ENCODE data around the gene DOCK2. TPM values are rescaled to one million over a fixed set of nuclear protein-coding genes. Genes with fewer than 3 reads are reported as not detected.

DOCK2 gene
- total and polyA plus RNA-seq, 2 of the 8 experiments (the other 6 are each of a cell fraction or from before 2014, with no cell fraction given): 3.9 to 5.7 TPM

DNA sequence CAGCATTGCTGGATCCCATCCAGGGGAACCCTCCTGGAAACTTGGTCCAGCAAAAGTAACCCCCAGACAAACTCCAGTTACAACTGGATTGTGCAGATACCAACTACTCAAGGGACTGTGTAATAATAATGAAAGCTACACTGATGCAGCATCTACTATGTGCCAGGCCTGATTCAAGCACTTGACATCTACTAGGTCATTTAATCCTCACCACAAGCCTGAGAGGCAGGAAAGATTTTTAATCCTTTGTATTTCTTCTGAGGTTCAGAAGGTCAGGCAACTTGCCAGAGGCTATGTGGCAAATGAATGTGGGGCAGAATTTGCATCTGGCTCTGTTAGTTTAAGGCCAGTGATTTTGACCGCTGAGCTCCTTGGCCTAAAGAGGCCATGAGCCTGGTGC, 439.1 kb downstream of the DOCK2 start (continued):
- TF ChIP-seq TAF1 (IDR thresholded peaks at IDR 0.05; ENCODE audit: low read depth, low read length): no peak
- TF ChIP-seq BCL11A (IDR thresholded peaks at IDR 0.05; ENCODE audit: low read depth in 2 of 2, low read length in 2 of 2): no peak
- TF ChIP-seq TBP (IDR thresholded peaks at IDR 0.05; ENCODE audit: low read depth, low read length): no peak
- TF ChIP-seq FOSL1 (IDR thresholded peaks at IDR 0.05; ENCODE audit: insufficient read depth, low read depth, low read length): no peak
- no peak for TF ChIP-seq CBX8 (IDR thresholded peaks at IDR 0.05; ENCODE audit: borderline replicate concordance, low read depth, low read length)
- TF ChIP-seq TEAD4 (IDR thresholded peaks at IDR 0.05; ENCODE audit: low read depth, low read length): no peak
- no peak for TF ChIP-seq RAD21 (IDR thresholded peaks at IDR 0.05 in 1 of 2, conservative IDR thresholded peaks at IDR 0.05 in 1 of 2; ENCODE audit: low read depth in 2 of 2, low read length in 2 of 2)
- TF ChIP-seq POLR2AphosphoS5 (IDR thresholded peaks at IDR 0.05; ENCODE audit: low read depth, low read length): no peak
